Right kidney (tissue), 1 donor: ENCODE data around the gene YAF2.
"Not testable (repeated sequence)": the region's sequence is repeated elsewhere in the genome, so short reads cannot be mapped to it uniquely, and the experiment has no call there.

ENCODE experiments used
- DNase-seq: peaks from one replicate; pipeline ENCODE4 v3.0.0-alpha.2; 2016

Gene YAF2

DNA sequence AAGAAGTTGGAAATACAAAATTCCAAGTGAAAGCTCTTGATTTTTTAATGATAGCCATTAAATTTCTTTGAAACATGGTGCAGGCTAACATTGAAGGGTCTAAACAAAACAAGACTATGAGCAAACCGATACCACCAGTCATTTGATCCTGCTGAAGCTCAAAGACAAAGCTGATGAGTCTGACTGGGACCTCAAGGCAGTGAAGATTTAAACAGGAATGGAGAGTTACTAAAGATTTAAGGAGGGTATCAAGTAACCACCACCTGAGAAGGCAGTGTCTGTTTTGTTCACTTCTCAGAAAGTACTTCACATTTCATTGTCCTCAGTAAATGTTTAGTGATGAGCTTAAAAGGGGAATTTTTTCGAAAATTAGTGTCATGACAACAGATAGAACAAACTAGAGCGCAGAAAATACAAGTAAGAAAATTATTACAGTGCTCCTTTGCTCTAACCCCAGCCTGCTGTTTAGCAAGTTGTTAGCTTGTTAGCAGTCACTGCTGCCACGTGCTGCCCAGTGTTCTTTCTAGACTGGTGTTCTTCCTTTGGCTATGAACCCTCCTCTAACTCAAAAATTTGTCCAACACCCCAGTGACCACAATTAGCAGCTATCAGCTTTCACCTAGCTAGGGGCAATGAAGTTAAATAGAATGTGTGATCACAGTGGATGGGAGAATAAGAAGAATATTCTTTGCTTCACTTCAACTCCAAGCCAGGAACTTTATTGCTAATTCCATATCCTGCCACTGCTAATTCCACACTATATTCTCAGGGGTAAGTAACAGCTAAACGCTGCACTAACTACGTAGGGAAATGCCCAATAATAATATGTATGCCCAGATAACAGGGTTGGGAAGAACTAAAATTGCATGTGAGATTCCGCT is 41.1 kb downstream of the YAF2 start:
- peak; percentile 13 for DNase-seq

DNA sequence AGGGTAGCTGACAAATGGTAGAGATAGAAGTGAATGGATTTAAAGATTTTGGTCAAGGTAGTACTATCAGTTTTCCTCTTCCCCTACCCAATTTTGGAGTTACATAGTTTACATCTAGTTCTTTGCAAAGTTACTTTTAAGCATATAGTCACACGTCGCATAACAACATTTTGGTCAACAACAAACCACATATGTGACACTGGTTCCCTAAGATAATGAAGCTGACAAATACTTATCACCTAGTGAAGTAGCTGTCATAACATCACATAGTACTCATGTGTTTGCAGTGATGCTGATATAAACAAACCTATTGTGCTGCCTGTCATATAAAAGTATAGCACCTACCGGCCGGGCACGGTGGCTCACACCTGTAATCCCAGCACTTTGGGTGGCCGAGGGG is 45.4 kb downstream of the YAF2 start:
- no peak for DNase-seq

DNA sequence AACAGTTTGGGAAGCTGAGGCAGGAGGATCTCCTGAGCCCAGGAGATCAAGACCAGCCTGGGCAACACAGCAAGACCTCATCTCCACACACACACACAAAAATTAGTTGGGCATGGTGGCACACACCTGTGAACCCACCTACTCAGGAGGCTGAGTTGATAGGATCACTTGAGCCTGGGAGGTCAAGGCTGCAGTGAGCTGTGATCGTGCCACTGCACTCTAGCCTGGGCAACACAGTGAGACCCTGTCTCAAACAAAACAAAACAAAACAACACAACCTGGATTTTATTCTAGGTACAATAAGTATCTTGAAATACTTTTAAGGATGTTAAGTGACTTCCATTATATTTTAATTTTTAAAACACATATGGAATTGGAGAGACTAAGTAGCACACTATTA is 45.8 kb downstream of the YAF2 start:
- DNase-seq: no peak

DNA sequence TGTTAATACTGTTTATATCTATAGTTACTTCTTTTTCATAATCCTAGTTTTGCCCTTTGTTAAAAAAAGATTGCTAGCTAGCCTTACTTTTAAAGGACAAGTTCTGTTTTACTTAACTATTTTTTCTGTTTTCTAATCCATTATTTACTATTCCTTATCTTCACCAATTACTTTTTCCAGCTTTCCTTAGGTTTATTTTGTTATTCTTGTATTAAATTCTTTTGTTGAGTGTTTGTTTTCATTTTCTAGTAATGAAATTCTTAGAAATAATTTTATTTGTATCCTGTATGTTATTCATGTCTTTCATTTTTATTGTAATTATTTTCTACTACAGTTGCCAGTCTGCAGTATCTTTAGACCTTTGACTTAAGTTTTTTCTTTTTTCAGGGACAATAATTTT is 47.7 kb downstream of the YAF2 start:
- DNase-seq: no peak

DNA sequence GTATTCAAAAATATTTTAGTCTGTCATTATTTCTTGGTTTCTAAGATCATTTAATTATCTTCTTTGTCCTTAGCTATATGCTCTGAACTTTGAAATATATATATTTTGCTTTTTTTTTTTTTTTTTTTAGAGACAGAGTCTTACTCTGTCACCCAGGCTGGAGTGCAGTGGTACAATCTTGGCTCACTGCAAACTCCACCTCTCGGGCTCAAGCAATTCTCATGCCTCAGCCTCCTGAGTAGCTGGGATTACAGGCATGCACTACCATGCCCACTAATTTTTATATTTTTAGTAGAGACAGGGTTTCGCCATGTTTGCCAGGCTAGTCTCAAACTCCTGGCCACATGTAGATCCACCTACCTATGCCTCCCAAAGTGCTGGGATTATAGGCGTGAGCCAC is 49.8 kb downstream of the YAF2 start:
- DNase-seq: not testable (repeated sequence)

DNA sequence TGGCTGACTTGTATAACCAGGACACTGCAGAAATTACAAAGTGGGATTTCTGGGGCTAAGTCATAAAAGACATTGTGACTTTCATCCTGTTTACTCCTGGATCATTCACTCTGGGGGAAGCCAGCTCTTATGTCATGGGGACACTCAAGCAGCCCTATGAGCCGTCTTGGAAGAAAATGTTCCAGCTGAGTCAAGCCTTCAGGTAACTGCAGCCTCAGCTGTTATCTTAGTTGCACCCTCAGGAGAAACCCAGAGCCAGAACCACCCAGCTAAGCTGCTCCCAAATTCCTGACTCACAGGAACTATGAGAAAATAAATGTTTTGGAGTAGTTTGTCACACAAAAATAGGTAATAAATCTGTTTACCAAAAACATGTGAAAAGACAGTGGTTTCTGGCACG is 50.2 kb downstream of the YAF2 start:
- DNase-seq: no peak

DNA sequence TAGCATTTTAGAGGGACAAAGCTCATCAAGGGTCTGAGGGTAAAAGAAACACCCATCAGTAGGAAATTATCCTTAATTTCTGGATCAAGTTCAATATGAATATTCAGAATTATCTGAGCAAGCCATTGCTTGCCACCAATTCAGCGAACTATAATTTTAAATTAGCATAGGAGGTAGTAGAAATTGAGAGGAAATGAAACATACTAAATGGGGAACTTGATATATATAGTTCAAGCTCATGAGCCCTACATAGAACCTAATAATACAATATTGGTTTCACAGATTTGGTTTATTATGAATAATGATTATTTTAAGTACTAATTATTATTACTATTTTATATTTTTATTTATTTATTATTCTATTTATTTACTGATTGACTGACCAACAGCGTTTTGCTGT is 51.3 kb downstream of the YAF2 start:
- DNase-seq: no peak

DNA sequence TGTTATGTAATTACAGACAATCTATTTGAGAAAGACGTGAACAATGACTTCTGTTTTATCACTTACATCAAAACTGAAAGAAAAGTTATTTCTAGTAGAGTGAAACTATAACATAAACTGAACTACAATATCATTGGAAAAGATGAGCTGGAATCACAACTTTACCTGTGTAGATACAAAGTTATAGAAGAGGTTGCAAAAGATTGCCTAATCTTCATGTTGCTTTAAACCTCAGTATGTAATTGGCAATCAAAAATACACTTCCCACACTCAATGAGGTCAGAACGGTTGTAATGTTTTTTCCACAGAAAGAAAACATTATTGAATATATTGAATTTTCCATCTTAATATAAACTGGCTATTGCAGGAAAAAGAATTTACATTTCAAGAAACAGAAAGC is 55.7 kb downstream of the YAF2 start:
- DNase-seq: no peak

DNA sequence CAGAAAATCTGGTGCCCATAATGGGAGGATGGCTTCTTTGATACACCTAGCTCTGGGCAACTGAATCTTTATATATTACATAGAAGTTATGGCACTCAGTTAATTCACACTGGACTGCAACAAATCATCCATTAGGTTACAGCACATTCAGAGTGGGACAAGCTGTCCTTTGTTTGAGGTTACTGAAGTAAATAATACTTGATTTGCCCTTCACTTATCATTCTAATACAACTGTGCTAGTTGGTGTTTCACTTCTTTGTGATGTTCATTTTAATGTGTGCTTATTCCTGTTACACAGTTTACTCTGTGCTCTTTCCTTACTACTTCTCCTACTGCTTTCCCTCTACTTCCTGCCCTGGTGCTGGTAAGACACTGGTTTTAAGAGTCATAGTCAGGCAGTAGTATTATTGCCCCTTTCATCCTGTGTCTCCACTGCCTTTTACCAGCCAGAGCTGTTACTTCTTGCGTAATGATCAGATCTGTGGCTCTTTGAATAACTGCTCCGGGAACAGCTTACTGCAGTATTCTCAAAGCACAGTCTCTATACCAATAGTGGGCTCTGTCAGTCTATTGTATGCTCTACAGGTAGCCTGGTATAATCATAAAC is 57.0 kb downstream of the YAF2 start:
- no peak for DNase-seq

DNA sequence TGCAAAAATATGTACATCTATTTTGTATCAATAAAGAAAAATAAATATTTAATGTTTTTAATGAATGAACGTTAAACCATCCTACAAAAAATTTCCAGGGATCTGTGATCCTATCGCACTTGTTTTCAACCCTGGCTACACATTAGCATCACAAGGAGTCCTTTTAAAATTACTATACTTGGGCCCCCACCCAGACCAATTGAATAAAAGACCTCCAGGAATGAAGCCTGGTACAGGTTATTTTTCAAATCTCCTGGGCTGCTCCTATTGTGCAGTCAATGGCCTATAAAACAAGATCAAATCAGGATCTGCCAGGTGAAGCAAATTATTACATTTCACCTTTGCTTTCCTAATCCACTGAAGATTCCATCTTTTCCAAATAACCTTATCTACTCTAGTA is 59.9 kb downstream of the YAF2 start:
- no peak for DNase-seq

DNA sequence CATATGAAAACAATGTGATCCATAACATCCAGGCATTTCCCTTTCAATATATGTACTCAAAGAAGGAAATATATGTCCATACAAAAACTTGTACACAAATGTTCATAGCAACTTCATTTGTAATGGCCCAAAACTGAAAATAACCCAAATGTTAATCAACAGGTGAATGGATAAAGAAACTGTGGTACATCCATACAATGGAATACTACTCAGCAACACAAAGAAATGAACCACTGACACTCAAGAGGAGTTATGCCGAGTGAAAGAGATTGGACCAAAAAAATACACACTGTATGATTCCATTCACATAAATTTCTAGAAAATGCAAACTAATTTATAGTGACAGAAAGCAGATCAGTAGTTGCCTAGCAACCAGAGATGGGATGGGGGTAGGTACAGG is 63.1 kb downstream of the YAF2 start:
- no peak for DNase-seq

DNA sequence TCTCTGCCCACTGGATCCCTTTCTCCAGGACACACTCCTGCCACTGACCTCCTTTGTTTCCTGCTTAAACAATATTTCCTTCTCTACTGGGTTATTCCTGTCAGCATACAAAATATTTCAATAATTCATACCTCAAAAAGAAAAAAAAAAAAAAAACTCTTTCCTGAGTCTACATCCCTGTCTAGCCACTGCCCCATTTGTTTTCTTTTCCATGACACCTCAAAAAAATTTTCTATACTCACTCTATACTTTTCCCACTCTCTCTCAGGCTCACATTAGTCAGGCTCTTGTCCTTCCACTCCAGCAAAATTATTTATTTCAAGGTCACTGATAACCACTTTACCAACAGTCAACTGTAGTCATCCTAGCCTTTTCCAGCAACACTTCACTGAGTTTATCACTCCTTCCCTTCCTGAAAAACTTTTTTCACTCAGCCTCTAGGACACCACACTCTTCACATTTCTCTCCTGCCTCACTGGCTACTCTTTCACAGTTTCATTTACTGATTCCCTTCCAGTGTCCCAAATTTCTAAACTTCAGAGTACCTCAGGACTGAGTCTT is 64.0 kb downstream of the YAF2 start:
- no peak for DNase-seq

DNA sequence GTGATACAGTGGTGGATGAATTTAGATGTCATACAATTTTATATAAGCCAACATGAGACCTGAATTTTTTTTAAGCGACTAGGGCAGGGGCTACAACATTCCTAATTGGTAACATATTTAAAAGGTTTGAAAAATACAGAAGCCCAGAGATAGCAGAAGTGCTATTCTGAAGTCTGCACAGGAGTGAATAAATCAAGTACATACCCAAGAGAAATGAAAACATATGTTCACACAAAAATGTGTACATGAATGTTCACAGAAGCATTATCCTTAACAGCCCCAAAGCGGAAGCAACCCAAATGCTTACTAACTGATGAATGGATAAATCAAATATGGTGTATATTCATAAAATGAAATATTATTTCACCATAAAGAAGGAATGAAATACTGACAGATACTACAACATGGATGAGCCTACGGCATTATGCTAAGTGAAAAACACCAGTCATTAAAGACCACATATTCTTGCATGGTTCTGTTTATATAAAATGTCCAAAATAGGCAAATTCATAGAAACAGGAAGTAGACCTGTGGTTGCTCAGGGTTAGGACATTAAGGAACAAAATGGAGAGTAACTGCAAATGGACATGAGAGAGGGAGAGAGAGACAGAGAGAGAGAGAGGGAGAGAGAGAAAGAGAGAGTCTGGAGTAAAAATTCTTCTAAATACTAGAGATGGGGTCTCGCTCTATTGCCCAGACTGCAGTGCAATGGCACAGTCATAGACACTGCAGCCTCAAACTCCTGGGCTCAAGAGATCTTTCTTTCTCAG is 65.4 kb downstream of the YAF2 start:
- no peak for DNase-seq

DNA sequence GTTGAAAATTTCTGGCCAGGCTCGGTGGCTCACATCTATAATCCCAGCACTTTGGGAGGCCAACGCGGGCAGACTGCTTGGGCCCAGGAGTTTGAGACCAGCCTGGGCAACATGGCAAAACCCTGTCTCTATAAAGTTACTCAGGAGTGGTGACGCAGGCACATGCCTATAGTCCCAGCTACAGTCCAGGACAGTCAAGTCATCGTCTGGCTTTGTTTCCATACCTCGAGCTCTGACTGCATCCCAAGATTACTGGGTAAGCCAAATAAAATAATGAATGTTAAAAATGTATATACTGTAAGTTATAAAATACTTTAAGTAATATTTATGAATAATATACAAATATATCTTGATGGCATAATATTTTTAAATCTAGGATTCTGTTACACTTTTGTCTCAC is 70.3 kb downstream of the YAF2 start:
- DNase-seq: no peak

DNA sequence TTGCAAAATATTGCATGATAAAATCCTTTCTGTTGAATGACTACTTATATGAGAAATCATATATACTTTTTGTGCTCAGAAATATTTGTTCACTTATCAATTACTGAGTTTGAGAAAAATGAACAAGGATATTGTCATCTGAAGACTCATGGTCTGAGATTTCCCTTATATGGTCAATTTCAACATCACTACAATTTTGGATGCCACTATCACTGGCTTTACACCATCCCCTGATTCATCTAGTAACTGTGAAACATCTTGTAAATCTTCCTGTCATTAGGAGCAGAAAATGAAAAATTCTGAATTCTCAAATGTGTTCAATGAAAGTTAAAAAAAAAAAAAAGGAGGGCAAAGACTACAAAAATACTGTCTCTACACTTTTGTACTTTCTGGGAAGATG is 71.5 kb downstream of the YAF2 start:
- DNase-seq: no peak

DNA sequence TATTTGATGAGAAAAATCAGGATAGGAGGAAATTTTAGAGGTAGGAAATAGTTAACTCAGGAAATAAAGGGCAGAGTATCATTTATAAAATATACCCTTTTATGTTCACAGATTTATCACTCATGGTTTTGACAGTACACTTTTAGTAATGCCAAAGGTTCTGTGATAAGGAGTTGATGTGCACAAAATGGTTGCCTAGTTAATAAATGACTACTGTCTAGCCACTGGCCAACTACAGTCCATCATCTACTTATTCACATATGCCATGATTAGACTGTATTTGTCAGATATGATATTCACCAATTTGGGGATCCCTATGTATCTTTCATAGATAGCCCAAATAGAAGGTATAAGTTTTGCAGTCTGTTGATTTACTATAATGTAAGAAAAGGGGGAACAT is 74.1 kb downstream of the YAF2 start:
- no peak for DNase-seq

DNA sequence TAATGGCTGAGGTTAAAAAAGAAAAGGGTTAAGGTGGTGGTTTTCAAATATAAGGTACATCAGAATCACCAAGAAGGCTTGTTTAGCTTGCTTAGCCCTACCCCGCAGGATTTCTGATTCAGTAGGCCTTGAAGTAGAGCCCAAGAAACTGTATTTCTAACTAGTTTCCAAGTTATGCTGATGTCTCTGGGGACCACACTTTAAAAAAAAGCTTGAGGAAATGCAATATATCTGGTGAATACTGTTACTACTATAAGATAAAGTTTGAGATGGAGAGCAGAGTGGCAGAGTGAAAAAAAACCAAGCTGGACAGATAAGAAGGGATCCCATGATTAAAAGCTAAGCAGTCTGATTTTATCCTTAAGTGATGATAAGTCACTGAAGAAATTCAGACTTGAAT is 75.1 kb downstream of the YAF2 start:
- no peak for DNase-seq

DNA sequence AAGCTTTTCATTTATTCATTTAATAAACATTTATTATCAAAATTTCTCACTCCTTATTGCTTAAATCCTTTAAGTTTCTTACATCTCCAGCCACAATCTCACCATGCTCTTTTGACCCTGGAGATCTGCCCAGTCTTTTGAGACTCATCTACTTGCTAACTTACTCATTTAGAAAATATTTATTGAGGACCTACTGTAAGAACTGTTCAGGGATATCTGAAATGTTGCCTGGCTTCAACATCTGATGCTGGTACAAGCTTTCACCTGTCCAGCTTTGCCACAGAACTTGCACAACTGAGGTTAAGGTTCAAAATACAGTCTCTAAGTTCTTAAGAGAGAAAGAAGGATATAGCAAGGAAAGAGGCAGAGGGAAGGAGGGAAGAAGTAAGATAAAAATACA is 75.9 kb downstream of the YAF2 start:
- DNase-seq: no peak

DNA sequence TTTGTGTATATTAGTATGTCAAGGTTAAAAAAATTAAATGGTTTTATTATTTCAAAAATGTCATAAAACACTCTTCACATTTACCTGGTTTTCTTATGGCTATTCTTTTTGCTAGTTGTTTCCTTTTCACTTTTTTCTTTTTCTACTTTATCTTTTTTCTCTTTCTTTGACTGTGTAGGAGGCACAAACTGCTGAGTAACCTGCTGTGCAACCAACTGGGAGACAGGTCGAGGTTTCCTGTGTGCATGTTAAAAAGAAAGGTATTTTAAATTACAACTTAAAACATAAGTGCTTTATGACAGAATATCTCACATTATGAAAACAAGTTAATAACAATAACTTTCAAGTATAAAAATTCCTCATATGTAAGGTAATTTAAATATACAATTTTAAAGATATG is 76.5 kb downstream of the YAF2 start:
- DNase-seq: no peak

DNA sequence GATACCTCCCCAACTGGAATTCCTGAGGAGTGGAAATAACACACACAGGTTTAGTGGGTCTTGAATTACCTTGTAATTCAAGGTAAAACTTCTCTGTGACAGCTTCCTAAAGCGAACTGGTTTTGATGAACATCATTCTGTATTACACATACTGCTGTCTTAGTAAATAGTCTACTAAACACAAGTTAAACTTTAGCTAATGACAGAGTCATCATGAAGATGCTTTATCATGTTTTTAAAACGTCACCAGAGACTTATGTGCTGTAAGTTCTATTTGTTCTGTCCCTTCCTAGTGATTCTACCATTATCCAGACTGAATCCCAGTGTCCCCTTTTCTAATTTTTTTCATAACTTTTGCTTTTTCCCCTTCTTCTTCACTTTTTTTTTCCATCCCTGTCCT is 81.8 kb downstream of the YAF2 start:
- DNase-seq: no peak

DNA sequence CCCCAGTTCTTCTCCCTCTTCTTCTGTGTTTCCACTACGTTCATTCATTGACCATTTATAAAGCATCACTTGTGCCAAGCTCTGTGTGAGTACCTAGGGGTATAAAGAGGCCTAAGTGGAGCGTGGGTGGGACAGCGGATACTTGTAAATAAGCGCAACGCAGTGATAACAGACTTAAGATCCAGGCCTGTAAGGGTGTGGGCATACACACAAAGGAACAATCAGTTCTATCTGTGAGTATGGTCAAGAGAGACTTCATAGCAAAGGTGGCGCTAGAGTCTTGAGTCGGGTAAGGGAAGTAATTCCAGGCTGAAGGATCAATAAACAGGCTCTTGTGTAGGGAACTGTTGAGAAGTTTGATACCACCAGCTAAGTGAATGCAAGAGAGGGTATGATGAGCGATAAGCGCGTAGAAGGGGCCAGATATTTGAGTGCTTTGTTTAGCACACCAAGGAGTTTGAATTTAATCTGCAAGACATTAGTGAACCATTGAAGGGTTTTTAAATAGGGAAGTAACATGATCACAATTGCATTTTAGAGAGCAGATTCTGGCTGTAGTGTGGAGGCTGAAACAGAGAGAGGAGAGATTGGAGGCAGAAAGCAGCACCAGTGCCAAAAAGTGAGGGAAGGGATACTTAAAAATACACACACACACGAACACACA is 92.4 kb downstream of the YAF2 start:
- no peak for DNase-seq

DNA sequence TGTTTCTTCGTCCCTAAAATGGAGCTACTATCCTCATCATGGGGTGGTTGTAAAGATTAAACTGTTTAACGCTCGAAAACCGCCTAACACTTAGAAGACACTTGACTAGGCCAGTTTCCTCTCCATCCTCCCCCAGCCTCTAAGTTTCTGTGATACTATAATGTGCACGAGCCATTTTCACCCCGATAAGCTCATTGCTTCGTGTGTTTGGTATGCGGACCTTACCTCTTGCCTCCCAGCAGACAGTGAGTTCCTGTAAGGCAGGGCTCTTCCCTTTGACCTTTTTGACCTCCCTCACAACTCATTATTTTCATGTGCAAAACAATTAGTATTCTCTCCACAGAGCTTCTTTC is 92.9 kb downstream of the YAF2 start:
- no peak for DNase-seq
